GM12801 (cell line): ENCODE data around the gene CFAP126.

Experiments
- TF ChIP-seq, protein P1 (sequence below): IDR thresholded peaks from one replicate; pipeline ENCODE4 v1.5.1; 2011; ENCODE audit warnings: control low read depth; ENCODE audit not compliant: insufficient read length; ENCODE audit errors: extremely low read depth

Gene CFAP126

GRCh38 chr1:161351482-161351881, 16.2 kb downstream of the CFAP126 start:
- TF ChIP-seq, protein P1, sequence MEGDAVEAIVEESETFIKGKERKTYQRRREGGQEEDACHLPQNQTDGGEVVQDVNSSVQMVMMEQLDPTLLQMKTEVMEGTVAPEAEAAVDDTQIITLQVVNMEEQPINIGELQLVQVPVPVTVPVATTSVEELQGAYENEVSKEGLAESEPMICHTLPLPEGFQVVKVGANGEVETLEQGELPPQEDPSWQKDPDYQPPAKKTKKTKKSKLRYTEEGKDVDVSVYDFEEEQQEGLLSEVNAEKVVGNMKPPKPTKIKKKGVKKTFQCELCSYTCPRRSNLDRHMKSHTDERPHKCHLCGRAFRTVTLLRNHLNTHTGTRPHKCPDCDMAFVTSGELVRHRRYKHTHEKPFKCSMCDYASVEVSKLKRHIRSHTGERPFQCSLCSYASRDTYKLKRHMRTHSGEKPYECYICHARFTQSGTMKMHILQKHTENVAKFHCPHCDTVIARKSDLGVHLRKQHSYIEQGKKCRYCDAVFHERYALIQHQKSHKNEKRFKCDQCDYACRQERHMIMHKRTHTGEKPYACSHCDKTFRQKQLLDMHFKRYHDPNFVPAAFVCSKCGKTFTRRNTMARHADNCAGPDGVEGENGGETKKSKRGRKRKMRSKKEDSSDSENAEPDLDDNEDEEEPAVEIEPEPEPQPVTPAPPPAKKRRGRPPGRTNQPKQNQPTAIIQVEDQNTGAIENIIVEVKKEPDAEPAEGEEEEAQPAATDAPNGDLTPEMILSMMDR: no peak

GRCh38 chr1:161350671-161351070, 17.0 kb downstream of the CFAP126 start:
- TF ChIP-seq, protein P1: no peak

GRCh38 chr1:161342821-161343220, 24.9 kb downstream of the CFAP126 start:
- TF ChIP-seq, protein P1: no peak

- TF ChIP-seq, protein P1: no peak
Observed at GRCh38 chr1:161342177-161342576, 25.5 kb downstream of the CFAP126 start.

DNA sequence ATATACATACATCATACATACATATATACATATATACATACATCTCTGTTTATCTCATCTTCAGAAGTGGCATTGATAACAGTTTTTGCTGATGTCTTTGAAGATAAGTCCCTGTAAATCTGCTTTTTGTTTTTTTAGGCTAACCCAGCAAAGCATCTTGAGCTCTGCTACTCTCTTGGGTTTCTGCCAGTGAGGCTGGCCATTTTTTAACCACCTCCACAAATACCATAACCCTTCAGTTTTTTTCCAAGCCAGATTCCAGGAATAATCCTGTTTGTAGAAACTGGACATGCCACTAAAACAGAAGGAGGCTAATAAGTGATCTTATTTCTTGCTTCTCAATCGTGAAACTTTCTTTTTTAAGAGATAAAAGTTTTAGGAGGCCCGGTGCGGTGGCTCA, 31.9 kb downstream of the CFAP126 start:
- TF ChIP-seq, protein P1: no peak

DNA sequence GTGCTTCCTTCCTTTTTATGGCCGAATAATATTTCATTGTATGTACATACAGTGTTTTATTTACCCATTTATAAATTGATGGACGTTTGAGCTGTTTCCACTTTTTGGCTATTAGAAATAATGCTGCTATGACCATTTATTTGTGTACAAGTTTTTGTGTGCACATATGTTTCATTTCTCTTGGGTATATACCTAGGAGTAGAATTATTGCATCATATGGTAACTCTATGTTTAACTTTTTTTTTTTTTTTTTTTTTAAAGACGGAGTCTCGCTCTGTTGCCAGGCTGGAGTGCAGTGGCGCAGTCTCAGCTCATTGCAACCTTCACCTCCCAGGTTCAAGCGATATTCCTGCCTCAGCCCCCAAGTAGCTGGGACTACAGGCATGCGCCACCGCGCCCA, 34.5 kb downstream of the CFAP126 start:
- TF ChIP-seq, protein P1: no peak

DNA sequence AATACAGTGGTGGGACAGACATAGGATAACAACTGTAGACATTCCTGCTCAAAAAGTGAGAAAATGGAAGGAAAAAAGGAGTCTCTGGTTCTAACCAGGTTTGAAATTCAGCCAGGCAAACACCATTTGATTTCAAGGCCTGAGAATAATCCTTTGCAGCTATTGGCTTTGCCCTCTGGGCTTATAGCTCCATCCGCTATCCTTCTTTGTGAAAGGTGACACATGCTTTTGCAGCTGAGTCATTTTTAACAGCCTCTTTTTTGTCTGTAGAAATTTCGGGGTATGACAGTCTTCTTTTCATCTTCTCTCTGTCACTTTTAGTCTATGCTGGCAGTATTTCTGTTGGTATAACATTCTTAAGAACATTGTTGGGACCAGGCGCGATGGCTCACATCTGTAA, 37.3 kb downstream of the CFAP126 start:
- TF ChIP-seq, protein P1: no peak

GRCh38 chr1:161324020-161324419, 43.7 kb downstream of the CFAP126 start:
- TF ChIP-seq, protein P1: no peak
